Mesodermal cell (in vitro differentiated cells): Measurements from ENCODE around the gene JPH3.

Source experiments
- H3K27ac ChIP-seq: 2 replicates; pipeline ENCODE4 v1.7.0; 2013; ENCODE audit warnings: mild to moderate bottlenecking, low read depth, low read length, moderate library complexity; ENCODE audit not compliant: severe bottlenecking
- H3K36me3 ChIP-seq: 2 replicates; pipeline ENCODE4 v1.7.1; 2013; ENCODE audit warnings: mild to moderate bottlenecking, low read length, moderate library complexity; ENCODE audit not compliant: control insufficient read depth, insufficient read depth
- H3K4me1 ChIP-seq: one replicate; pipeline ENCODE4 v1.7.1; 2013; ENCODE audit warnings: mild to moderate bottlenecking, low read length; ENCODE audit not compliant: insufficient read depth, control insufficient read depth, poor library complexity, severe bottlenecking
- H3K4me3 ChIP-seq: 2 replicates; pipeline ENCODE4 v1.7.0; 2013; ENCODE audit warnings: low read length, control low read depth, mild to moderate bottlenecking; ENCODE audit not compliant: insufficient read depth, poor library complexity, severe bottlenecking; ENCODE audit errors: extremely low read depth
- H3K9me3 ChIP-seq: 2 replicates; pipeline ENCODE4 v1.7.1; 2013; ENCODE audit warnings: mild to moderate bottlenecking, low read length, moderate library complexity; ENCODE audit not compliant: control insufficient read depth
- WGBS, 2 experiments: methylation state at CpG; one replicate each; pipeline ENCODE4 v1.1.5; 2013; ENCODE audit warnings: missing lambda C conversion rate in 2 of 2; ENCODE audit not compliant: insufficient coverage in 2 of 2; 5-methylcytosine and 5-hydroxymethylcytosine counted together

The JPH3 gene

GRCh38 chr16:87706278-87707000 is 104.1 kb downstream of the JPH3 start:
- WGBS, 2 experiments, result 86 to 88% methylated on average over 25 to 27 of the region's 28 CpGs
- Histone ChIP-seq H3K27ac (no peak overlapping the region), H3K9me3 (no peaks in the 10 kb centered on the region), H3K36me3 (peaks cover 57% of the 10 kb centered on the region), H3K4me1 (no peaks in the 10 kb centered on the region), H3K4me3 (no peak overlapping the region)

- Histone ChIP-seq H3K36me3 (peaks cover 51% of the 10 kb centered on the region), H3K4me3 (no peak overlapping the region), H3K27ac (no peak overlapping the region), H3K9me3 (no peaks in the 10 kb centered on the region), H3K4me1 (no peaks in the 10 kb centered on the region)
- 87 to 88% methylated on average over 13 to 17 of the region's 17 CpGs for WGBS, 2 experiments
Observed at GRCh38 chr16:87707097-87707496, 104.8 kb downstream of the JPH3 start.

- Histone ChIP-seq H3K9me3 (no peaks in the 10 kb centered on the region), H3K4me1 (no peaks in the 10 kb centered on the region), H3K4me3 (no peak overlapping the region), H3K27ac (no peak overlapping the region), H3K36me3 (peaks cover 45% of the 10 kb centered on the region)
- 93 to 97% methylated on average over 36 to 42 of the region's 45 CpGs for WGBS, 2 experiments
Observed at GRCh38 chr16:87707714-87708580, 105.6 kb downstream of the JPH3 start.

- peaks cover 47% of the 10 kb centered on the region for H3K36me3 ChIP-seq
Observed at GRCh38 chr16:87708881-87709638, 106.8 kb downstream of the JPH3 start.

GRCh38 chr16:87709677-87710076 is 107.4 kb downstream of the JPH3 start:
- Histone ChIP-seq H3K36me3 (peaks cover 51% of the 10 kb centered on the region), H3K9me3 (no peaks in the 10 kb centered on the region), H3K27ac (no peak overlapping the region), H3K4me3 (no peak overlapping the region), H3K4me1 (no peaks in the 10 kb centered on the region)
- 93 to 94% methylated on average over 11 to 12 of the region's 12 CpGs for WGBS, 2 experiments

More at GRCh38 chr16:87708881-87709638, 106.8 kb downstream of the JPH3 start:
- no peaks in the 10 kb centered on the region for H3K9me3 ChIP-seq
- H3K4me1 ChIP-seq, result no peaks in the 10 kb centered on the region
- no peak overlapping the region for H3K4me3 ChIP-seq
- 94 to 97% methylated on average over 46 to 48 of the region's 49 CpGs for WGBS, 2 experiments
- no peak overlapping the region for H3K27ac ChIP-seq

GRCh38 chr16:87710887-87711286 is 108.6 kb downstream of the JPH3 start:
- peaks cover 58% of the 10 kb centered on the region for H3K36me3 ChIP-seq
- 96 to 98% methylated on average over 11 to 12 of the region's 12 CpGs for WGBS, 2 experiments

GRCh38 chr16:87712184-87712762 is 110.0 kb downstream of the JPH3 start:
- H3K4me1 ChIP-seq, result no peaks in the 10 kb centered on the region
- peaks cover 59% of the 10 kb centered on the region for H3K36me3 ChIP-seq
- H3K9me3 ChIP-seq, result no peaks in the 10 kb centered on the region
- WGBS, 2 experiments, result 94 to 95% methylated on average over 8 to 12 of the region's 14 CpGs
- H3K4me3 ChIP-seq, result no peak overlapping the region
- no peak overlapping the region for H3K27ac ChIP-seq

More at GRCh38 chr16:87710887-87711286, 108.6 kb downstream of the JPH3 start:
- Histone ChIP-seq H3K27ac (no peak overlapping the region), H3K4me3 (no peak overlapping the region), H3K9me3 (no peaks in the 10 kb centered on the region), H3K4me1 (no peaks in the 10 kb centered on the region)

- Histone ChIP-seq H3K4me1 (no peaks in the 10 kb centered on the region), H3K4me3 (no peak overlapping the region), H3K36me3 (peaks cover 46% of the 10 kb centered on the region), H3K27ac (no peak overlapping the region), H3K9me3 (no peaks in the 10 kb centered on the region)
- WGBS, 2 experiments, result 93 to 97% methylated on average over 13 to 17 of the region's 19 CpGs
Observed at GRCh38 chr16:87713451-87714229, 111.3 kb downstream of the JPH3 start.

GRCh38 chr16:87715231-87715630 is 112.9 kb downstream of the JPH3 start:
- Histone ChIP-seq H3K4me1 (no peaks in the 10 kb centered on the region), H3K4me3 (no peak overlapping the region), H3K36me3 (peaks cover 48% of the 10 kb centered on the region), H3K27ac (no peak overlapping the region), H3K9me3 (no peaks in the 10 kb centered on the region)
- 95 to 98% methylated on average over 14 to 15 of the region's 16 CpGs for WGBS, 2 experiments
